HG03354 (cell line): ENCODE measurements around the gene OR6X1.
A peak's percentile ranks its signal among the peaks of the same experiment; 100 is the strongest.

Experiments used
- ATAC-seq: cut with Tn5 transposase; IDR thresholded peaks from one replicate; pipeline ENCODE4 v1.9.1; 2021; ENCODE audit warnings: mild to moderate bottlenecking; ENCODE audit not compliant: unreplicated experiment, poor library complexity, severe bottlenecking

OR6X1 gene, protein sequence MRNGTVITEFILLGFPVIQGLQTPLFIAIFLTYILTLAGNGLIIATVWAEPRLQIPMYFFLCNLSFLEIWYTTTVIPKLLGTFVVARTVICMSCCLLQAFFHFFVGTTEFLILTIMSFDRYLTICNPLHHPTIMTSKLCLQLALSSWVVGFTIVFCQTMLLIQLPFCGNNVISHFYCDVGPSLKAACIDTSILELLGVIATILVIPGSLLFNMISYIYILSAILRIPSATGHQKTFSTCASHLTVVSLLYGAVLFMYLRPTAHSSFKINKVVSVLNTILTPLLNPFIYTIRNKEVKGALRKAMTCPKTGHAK

DNA sequence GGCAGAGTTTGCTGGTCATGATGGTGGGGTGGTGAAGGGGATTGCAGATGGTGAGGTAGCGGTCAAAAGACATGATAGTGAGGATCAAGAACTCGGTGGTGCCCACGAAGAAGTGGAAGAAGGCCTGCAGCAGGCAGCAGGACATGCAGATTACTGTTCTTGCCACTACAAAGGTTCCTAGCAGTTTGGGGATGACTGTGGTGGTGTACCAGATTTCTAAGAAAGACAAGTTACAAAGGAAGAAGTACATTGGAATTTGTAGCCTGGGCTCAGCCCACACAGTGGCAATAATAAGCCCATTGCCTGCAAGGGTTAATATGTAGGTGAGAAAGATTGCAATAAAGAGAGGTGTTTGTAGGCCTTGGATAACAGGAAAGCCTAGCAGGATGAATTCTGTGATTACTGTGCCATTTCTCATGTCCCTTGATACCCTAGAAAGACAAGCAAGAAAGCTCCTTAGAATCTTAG is at the start of gene OR6X1:
Gene OR6X1, minus strand, starts transcription at position 418 of the 468 bp plus-strand sequence. Its CDS starts 0 bp downstream, at position 418.
- no peak for ATAC-seq

DNA sequence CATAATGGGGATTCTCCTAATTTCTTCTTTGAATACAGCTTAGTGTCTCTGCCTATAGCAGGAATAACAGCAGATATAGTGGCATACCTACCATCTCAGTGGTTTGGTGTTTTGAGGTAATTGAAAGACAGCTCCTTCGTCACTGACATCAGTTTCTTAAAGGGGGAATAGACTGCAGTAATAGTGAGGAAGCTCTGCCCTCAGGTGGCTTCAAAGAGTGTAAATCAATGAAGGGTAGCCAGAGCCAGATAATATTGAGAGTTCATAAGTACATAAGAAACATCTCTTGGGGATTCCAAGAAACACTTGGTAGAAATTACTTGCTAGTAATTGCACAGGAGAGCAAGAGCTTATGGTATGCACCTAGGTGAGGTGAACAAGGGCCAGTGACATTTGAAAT is 47.4 kb upstream of the OR6X1 start:
- ATAC-seq = no peak

DNA sequence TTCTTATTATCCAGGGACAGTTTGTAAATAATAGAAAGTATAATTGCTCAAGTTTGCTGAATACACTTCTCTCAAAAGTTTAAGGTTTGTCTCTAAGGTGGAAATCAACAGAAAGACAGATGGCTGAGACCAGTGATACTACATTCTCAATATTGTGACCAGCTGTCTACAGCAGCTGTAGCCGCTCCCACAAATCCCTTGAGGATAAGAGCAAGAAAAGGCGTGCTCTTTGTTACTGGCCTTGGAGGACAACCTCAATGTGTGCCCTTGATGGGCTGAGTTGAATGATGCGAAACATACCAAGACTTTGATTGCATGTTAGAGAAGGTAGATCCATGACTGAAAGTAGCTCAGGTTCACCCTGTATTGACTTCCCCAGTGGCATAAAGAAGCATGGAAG is 45.7 kb upstream of the OR6X1 start:
- no peak for ATAC-seq

DNA sequence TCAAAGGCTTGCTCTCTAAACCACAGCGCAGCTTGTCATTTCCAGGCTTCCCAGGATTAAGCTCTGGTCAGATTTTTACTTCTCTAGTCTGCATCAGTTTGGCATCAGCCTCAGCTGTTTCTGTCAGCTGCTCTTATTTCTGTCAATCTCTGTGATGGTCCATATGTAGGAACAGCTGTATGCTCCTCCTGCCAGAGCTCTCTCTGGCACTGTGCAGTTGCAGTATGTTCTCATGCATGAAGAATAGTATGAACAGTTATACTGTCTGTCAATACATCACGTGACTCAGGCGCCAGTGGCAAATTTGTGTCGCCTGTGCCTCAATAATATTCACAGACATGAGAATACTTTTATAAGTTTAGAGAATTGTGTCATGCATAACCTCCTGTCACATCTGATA is 45.1 kb upstream of the OR6X1 start:
- no peak for ATAC-seq

DNA sequence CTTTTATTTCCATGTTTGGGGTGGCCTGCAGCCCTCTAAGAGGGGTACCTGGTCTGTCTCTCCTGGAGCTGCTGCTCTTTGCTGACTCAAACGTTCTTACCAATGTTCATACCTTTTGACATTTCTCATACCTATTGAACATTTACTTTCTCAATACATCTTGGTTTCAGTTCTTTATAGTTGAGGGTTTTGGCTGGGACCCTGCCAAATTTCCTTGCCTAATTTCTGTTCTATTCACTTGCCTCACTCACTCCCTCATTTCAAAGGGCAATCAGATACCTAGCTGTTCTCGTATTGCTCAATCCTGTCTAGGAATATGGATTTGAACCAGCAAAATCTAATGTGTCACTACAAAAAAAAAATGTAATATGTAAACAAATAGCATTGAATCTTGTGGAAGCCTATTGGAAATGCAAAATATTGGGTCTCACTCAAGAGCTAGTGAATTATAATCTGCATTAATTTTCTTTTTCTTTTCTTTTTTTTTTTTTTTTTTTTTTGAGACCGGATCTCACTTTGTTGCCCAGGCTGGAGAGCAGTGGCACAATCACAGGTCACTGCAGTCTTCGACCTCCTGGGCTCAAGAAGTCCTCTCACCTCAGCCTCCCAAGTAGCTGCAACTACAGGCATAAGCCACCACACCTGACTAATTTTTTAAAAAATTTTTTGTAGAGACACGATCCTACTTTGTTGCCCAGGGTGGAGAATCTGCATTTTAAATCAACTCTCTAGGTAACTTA is 44.4 kb upstream of the OR6X1 start:
- no peak for ATAC-seq

DNA sequence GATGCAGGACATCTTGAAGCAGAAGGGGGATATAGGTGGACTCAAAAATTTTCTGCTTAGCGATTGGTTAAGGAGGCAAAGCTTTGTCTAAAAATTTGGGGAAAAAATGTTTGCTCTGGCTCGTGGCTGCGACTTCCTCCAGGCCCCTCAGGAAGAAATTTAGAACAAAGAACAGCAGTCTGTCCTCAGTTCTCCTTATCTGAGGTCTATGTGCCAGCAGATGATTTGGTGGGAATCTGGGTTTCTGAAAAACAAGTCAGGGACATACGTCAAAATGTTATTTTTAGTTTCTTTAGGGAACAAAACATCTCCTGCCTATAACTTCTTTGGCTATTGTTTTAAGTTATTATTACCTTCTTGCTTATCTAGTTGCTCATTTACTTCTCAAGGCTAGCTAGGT is 43.8 kb upstream of the OR6X1 start:
- no peak for ATAC-seq

DNA sequence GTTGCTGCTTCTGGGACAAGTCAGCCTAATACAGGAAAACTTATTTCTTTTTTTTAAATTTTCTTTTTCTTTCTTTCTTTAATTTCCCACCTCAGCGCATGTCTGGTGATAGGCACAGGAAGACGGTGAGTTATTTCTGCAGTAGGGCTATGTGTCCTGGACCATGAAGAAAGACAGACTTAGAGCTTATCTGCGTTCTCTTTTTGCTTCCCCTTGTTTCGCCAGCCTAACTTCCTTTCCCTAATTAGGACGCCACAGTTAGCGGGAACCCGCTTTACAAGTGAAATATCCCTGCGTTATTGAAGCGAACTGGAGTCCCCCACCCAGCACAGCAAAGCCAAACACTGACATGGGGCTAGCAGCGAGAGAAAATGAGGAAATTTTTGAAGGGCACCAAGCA is 43.2 kb upstream of the OR6X1 start:
- no peak for ATAC-seq

DNA sequence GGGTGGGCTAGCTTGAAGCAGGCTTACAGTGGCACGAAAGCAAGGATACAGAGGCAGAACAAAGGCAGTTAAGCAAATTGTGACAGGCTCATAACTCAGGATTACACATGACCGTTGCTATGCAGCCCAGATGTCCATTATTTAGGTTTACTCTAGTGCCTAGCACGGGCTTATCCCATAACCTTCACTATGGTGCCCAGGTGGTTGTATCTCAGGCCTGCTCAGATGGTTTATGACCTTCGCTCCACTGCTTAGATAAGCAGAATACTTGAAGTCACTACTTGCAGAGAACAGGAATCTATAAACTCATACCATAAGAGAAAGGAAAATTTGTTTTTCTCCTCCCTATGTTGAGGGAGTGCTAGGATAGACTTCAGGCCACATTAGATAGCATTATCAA is 42.8 kb upstream of the OR6X1 start:
- no peak for ATAC-seq

DNA sequence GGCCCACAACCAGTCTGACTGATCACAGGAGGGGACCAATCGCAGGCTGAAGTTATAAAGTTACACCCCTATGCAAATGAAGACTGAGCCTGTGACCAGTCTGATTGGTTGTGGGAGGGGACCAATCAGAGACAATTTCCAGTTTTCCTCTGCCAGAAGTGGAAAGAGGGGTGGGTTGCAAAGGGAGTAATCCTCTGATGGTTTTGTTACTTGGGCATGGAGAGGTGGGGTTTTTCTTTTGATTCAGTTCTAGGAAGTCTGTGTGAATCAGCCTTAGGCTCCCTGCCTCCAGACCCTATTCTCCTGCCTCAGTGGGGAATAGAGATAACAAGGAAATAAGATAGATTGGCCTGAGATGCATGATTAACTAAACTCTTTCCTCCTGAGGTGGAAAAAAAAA is 41.9 kb upstream of the OR6X1 start:
- no peak for ATAC-seq

DNA sequence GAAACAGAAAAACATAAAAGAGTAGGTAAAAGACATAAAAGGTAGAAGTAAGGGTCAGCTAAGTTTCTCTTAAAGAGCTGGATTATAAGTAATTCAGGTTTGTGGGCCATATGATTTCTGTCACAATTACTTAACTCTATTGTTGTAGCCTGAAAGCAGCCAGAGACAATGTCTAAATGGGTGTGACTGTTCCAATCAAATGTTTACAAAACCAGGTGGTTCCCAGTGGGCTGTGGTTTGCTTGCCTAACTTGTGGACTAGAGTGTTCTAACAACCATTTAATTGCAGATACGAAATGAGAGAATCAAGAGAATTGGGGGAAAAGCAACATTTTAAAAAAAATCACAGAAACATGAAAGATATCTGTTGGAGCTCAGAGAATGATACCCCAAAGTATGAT is 29.2 kb upstream of the OR6X1 start:
- ATAC-seq = no peak

DNA sequence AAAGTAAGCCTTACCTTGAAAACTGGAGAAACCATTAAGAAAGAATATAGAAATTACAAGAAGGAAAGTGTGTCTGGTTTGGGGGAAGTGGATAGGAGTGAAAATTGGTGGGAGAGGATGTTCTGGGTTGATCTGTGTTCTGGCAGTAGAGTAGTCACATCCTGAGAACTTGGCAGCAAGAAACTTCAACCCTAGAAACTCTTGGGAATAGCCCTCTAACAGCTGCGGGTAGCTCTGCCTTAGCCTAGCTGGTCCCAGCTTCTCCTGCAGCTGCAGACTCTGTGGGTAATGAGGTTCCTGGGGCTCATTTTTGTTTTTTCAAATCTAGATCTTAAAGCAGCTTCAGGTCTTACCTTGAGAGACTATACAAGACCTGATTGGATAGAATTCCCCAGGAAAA is 24.2 kb upstream of the OR6X1 start:
- ATAC-seq = no peak

DNA sequence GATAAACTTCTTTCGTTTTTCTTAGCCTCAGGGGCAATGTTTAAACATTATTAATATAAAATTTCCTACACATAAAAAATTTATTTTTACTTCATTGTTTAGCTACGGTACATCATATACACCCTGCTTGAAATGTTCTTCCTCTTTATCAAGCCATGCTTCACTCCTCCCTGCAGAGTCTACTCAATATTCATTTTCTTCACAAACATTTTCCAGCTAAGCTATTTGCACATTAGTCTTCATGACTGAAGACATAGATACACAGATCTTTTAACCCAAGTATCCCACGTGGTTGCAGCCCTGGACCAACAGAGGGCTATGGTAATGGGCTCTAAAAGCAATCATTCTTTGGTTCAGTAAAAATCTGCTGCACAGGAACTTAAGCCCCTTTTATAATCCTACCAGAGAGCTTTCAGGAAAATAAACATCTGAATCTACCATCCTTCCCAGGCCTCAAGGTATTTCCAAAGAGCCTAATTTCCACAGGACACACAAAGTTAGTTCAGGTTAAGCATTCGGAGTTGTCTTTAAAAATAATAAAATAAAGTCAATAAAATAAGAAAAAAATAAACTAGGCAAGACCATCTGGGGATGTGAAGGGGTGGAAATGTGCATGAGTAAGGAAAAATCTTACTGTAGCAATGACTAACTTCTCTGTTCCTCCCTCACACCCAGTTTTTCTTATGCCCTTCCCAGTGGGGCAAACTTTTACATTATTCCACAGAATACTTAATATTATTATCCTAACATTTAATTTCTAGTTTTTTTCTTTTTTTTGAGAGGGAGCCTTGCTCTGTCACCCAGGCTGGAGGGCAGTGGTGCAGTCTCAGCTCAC is 21.6 kb upstream of the OR6X1 start:
- no peak for ATAC-seq

DNA sequence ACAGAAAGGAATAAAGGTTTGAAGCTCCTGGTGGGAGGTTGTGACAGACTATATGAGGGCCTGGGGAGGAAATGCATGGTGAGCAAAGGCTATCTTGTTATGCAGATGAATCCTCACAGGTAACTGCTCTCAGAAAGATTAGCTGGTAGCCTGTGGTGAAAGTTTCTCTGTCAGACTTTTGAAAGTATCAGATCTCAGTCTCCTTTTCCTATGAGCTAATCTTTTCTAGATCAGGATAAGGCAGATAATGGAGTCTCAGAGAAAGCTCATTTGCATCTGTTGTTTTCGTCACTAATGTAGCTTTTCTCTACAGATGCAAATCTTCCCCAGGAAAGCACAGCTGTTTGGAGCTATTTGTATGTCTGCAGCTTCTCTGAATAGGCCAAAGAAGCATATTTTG is 21.0 kb upstream of the OR6X1 start:
- no peak for ATAC-seq

DNA sequence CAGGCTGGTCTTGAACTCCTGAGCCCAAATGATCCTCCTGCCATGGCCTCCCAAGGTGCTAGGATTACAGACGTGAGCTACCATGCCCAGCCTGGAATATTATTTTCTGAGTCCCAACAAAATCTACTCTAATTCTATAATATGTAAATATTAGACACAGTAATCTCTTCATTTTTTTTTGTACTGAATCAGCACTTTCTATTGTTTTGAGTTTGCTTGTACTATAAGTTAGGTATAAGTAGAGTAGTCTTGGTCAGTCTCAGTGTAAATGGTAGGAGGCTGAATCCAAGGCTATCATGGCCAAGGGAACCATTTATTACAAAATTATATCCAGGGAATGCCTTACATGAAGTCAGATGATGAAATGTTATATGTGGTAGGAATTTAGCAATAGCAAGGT is 19.6 kb upstream of the OR6X1 start:
- no peak for ATAC-seq

DNA sequence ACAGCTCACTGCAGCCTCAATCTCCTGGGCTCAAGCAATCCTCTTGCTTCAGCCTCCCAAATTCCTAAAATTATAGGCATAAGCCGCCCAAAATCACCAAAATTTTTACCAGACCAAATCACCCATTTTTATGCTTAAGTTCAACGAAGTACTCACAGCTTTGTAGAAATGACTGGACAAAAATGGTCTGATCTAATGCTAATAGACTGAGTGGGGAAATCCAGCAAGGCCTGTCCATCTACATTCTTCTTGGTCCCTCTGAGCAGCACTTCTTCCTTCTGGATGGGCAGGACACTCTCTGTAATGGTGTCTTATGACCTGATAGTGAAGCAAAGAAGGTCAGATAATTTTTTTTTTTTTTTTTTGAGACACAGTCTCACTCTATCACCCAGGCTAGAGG is 18.7 kb upstream of the OR6X1 start:
- no peak for ATAC-seq

DNA sequence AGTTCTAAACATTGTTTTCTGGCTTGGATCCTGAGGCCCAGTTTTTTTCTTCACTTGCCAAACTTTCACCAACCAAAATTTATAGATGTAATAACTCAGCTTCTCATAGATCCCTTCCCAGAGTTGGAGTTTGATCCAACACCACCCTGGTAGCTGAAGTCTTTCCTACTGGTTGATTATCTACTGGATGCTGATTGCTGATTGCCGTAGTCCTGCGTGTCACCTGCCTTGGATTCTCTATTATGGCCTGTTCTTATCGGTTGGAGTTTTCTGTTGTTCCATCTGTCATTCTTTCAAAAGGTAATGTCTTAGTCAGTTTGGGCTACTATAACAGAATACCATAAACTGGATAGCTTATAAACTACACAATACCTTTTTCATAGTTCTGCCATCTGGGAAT is 17.3 kb upstream of the OR6X1 start:
- no peak for ATAC-seq

DNA sequence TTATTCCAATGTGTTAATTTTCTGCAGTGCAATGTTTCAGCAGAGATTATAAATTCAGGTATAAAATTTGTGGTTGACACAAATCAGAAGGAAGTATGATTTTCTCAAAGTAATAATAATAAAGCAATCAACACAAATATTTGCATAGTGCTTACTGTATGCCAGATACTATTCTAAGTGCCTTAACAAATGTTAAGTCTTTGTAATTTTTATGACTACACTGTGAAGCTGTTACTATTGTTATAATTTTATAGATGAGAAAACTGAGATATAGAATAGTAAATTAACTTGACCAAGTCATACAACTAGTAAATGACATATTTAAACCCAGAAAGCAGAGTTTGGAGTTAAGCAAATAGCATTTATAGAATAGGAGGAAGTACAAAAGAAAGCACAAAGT is 16.4 kb upstream of the OR6X1 start:
- ATAC-seq = no peak

DNA sequence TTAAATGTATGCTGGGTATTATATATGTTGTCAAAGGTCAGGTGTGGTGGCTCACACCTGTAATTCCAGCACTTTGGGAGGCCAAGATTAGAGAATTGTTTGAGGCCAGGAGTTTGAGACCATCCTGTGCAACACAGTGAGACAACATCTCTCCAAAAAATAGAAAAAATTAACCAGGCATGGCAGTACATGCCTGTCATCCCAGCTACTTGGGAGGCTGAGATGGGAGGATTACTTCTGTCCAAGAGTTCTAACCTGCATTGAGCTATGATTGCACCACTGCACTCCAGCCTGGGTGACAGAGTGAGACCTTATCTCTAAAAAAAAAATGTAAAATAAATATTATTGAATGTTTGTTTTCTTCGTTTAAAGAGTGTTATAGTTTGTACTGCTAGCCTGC is 11.3 kb upstream of the OR6X1 start:
- no peak for ATAC-seq

DNA sequence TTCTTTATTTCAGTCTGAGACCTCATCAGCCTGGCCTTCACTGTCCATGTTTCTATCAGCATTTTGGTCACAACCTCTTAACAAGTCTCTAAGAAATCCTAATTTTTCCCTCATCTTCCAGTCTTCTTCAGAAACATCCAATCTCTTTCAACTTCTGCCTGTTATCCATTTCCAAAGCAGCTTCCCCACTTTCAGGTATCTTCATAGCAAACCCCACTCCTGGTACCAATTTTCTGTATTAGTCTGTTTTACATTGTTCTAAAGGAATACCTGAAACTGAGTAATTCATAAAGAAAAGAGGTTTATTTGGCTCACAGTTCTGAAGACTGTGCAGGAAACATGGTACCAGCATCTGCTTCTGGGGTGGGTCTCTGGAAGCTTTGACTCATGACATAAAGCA is 8.1 kb upstream of the OR6X1 start:
- ATAC-seq = no peak

DNA sequence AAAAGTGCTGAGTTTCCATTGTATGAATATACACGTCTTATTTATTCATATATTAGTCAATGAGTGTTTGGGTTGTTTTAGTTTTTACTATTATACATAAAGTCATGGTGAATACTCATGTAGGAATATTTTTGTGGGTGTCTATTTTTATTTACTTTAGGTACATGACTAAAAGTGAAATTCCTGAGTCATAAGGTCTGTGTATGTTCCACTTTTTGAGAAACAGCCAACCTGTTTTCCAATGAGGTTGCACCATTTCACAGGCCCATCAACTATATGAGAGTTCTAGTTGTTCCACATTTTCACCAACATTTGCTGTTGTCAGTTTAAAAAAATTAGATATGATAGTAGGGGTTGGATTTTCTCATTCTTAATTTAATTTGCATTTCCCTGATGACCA is 6.6 kb upstream of the OR6X1 start:
- ATAC-seq = peak; percentile 65

DNA sequence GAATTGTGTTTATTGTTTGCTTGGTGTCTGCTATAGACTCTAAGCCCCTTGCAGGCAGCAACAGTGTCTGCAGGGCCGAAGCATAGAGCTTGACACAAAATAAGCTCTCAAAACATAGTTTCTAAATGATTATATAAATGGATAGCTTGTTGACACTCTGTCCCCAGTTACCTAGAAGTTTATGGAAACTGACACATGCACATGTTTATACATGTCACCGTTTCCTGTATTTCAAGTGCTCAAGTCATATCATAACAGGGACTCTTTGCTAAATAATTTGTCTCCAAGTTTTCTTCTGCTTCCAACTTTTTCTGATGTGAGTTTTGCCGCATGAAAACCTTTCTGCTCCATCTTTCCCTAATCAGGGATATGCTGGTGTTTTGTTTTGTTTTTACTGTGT is 3.7 kb upstream of the OR6X1 start:
- ATAC-seq = no peak
